Measurements from ENCODE around the gene PCDH11X.
"Not testable (repeated sequence)": the region's sequence is repeated elsewhere in the genome, so short reads cannot be mapped to it uniquely, and the experiment has no call there.

PCDH11X gene

GRCh38 chrX:91779135-91779534 is at the start of gene PCDH11X:
PCDH11X (plus strand) TSS chrX:91779375; CDS start chrX:91835505, 56,130 bp downstream.
- DNase-seq (ENCODE audit: low read depth in 2 of 2): not testable (repeated sequence)

DNA sequence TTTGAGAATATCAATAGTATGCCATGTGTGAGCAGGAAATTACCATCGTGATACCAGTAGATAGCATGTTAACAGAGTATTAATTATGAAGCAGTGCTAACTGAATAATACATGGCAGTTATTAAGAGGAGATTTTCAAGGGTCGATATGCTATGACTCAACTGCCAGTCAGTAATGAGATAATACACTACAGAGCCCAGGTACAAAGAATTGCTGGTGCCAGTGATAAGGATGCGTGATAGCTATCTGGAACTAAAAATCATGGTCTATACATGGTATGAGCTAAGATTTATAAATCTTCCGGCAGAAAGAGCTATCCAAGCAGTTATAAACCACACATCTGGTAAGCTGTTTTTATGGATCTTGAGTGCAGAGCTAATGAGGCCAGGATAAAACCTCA is 31.7 kb upstream of the PCDH11X start:
- DNase-seq (ENCODE audit: low read depth in 2 of 2): not testable (repeated sequence)

GRCh38 chrX:91753022-91753421 is 26.2 kb upstream of the PCDH11X start:
- DNase-seq (ENCODE audit: low read depth in 2 of 2): not testable (repeated sequence)

DNA sequence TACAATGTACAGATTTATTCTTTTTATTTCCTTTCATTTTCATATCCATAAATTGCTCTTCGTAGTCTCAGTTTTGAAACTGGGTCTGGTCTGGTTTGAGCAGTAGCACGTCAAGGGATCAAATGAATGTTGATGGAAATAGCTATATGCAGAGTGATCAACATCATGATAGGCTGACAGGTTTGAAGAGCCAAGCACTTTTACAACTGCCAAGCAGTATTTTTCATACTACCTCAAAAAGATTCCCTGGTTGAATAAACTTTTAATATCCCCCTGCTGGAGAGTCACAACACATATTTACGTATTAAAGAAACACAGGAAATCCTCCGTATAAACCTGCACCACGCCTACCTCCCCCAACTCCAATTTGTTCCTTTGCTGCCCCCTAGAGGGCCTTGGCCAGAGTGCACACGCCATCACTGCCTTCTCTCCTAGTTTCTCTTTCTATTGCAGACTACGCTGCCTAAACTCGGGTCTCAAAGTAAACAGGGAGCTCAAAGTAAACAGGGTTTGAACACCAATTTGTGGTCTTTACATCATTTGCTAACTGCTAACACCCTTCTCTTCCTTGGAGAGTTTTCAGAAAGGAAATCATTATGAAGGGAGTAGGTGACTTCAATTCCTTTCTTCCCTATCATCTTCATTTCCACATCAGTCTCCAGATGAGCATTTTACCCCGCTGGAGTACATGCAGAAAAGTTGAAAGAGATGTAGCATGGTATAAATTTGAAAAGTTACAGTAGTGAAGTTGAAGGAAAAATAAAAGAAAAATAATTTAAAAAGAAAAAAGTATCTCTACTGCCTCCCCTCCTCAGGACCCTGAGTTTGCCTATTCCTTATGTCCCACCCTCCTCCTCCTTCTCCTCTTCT is 8.3 kb upstream of the PCDH11X start:
- not testable (repeated sequence) for DNase-seq (ENCODE audit: low read depth in 2 of 2)

DNA sequence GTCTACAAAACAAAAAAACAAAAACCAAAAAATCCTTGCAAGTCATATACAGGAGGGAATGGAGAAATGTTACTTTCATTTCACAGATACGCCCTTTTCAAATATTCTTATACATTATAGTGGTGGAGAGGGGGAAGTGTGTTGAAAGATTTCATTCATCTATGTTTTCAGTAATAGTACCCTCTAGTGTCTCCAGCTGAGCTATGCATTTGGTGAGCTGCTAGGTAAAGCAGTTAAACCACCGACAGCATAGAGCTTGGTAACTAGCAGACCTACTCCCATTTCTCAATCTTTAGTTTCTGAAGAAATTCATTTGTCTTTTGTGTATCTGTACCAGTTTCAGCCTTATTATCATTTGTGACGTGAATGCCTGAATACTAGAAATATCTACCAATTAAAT is 5.2 kb upstream of the PCDH11X start:
- DNase-seq (ENCODE audit: low read depth in 2 of 2): not testable (repeated sequence)

GRCh38 chrX:91780008-91780407 is 833 bp downstream of the PCDH11X start:
- DNase-seq (ENCODE audit: low read depth in 2 of 2): not testable (repeated sequence)

GRCh38 chrX:91780698-91781097 is 1.5 kb downstream of the PCDH11X start:
- not testable (repeated sequence) for DNase-seq (ENCODE audit: low read depth in 2 of 2)

DNA sequence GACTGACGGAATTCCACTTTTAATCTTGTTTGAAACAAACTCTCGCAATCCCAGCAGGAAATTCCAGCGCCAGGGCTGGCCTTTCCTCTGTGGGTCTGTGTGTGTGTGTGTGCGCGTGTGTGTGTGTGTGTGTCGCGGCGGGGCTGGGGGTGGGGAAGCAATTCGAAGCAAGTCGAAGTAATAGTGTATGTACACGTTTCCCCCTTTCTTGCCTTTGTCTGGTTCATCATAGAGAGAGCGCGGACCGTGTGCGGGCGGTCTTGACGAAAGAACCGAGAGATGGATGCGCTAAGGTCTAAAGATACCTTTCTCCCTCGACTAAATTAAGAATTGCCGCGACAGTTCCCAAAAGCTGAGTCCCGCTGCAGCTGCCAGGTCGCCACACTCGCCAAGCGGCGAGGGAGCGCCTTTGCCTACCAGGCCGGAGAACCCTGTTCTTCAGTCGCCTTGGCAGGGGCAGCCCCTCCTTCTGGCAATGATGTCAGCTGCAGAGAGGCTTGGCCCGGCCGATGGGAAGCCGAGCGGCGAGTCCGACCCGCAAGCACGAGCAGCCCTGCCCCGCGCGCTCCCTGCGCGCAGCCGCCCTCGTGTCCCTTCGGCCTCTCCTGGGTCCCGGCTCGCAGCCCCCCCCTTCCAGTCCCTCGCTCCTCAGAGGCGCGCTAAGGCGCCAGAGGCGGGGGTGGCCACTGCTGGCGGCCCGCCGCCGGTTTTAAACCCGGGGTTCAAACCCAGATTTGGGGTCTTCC is 2.6 kb downstream of the PCDH11X start:
- not testable (repeated sequence) for DNase-seq (ENCODE audit: low read depth in 2 of 2)

DNA sequence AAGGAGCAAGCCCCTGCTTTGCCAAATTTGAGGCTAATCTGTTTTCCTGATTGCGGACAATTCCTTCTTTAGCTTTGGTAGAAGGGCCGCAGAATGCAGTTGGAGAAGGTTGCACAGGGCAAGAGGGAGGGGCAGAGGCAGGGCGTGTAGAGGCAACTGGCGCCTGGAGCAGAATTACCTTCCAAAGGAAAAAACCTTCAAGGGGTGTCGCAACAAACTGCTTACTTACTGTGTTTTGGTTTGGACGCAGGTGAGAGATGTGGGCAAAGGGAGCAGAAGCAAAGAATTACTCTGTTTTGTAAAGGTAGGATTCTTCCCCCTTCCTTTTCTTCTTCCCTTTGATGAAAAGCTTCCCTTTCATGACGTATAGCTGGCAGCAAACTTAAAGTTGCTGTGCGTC is 3.6 kb downstream of the PCDH11X start:
- DNase-seq (ENCODE audit: low read depth in 2 of 2): not testable (repeated sequence)

GRCh38 chrX:91817537-91817936 is 38.4 kb downstream of the PCDH11X start:
- DNase-seq (ENCODE audit: low read depth in 2 of 2): not testable (repeated sequence)

- DNase-seq (ENCODE audit: low read depth in 2 of 2): not testable (repeated sequence)
These were observed 46.1 kb downstream of the PCDH11X start for GRCh38 chrX:91825321-91825720.
